OCI-LY3 (cell line): Measurements from ENCODE around the gene HIP1.

ENCODE experiments used
- CTCF ChIP-seq: fragments of 200-600, 300-600 bp; sonication (generic); IDR thresholded peaks from 2 replicates; pipeline ENCODE4 v1.5.1; 2014; ENCODE audit warnings: antibody characterized with exemption, low read length, low read depth
- EZH2phosphoT487 ChIP-seq: fragments of 200-600 bp; shearing (Covaris generic); IDR thresholded peaks from 2 replicates; pipeline ENCODE4 v1.6.1; 2018; ENCODE audit warnings: antibody characterized with exemption, mixed run types, low read depth

- TF ChIP-seq EZH2phosphoT487 (no peak), CTCF (no peak)
These were observed 183.0 kb downstream of the HIP1 start for GRCh38 chr7:75555736-75556135.
